K562 (cell line): ENCODE measurements around the gene CYSTM1. TPM values are rescaled to one million over a fixed set of nuclear protein-coding genes. Genes with fewer than 3 reads are reported as not detected.

Experiments used
- BCOR ChIP-seq: fragments of 450-650 bp; IDR thresholded peaks from 2 replicates; pipeline ENCODE4 v1.6.1; 2016
- CHD1 ChIP-seq: fragments of 200-600 bp; sonication (generic); IDR thresholded peaks from one replicate; pipeline ENCODE4 v1.6.1; 2012; ENCODE audit warnings: mild to moderate bottlenecking, moderate library complexity, low read length, inconsistent platforms
- ETS2 ChIP-seq: IDR thresholded peaks from 2 replicates; pipeline ENCODE4 v1.6.1; 2016; ENCODE audit warnings: borderline replicate concordance, missing genetic modification characterization, mild to moderate bottlenecking, moderate library complexity, missing compliant biosample characterization; ENCODE audit not compliant: poor library complexity, severe bottlenecking
- GATA2 ChIP-seq: sonication (generic); formaldehyde crosslinking; IDR thresholded peaks from 2 replicates; pipeline ENCODE4 v1.4.0; 2020; ENCODE audit warnings: mild to moderate bottlenecking, missing genetic modification reagents
- MTA1 ChIP-seq: fragments of 450-650 bp; IDR thresholded peaks from 2 replicates; pipeline ENCODE4 v1.6.1; 2017; ENCODE audit warnings: borderline replicate concordance
- NCOA1 ChIP-seq: fragments of 450-650 bp; IDR thresholded peaks from 2 replicates; pipeline ENCODE4 v1.6.1; 2016; ENCODE audit warnings: low read depth
- NR2C1 ChIP-seq, 2 experiments: fragments of 450-650 bp; IDR thresholded peaks; 2 replicates each; pipeline ENCODE4 v1.6.1; 2017; ENCODE audit warnings: mild to moderate bottlenecking in 2 of 2, antibody characterized with exemption in 1 of 2, inconsistent platforms in 1 of 2, missing compliant biosample characterization in 1 of 2, missing genetic modification characterization in 1 of 2
- PTTG1 ChIP-seq: fragments of 450-650 bp; IDR thresholded peaks from 2 replicates; pipeline ENCODE4 v1.6.1; 2016; ENCODE audit warnings: low read depth, mild to moderate bottlenecking, missing genetic modification characterization, missing compliant biosample characterization
- RBM39 ChIP-seq: fragments of 200-400 bp; formaldehyde crosslinking; optimal IDR thresholded peaks from 2 replicates; pipeline ENCODE3; 2018; ENCODE audit warnings: low read depth, low read length
- TCF3 ChIP-seq: sonication (generic); formaldehyde crosslinking; IDR thresholded peaks from 2 replicates; pipeline ENCODE4 v1.4.0; 2020; ENCODE audit warnings: mild to moderate bottlenecking, missing genetic modification reagents
- ZNF165 ChIP-seq: fragments of 250-450 bp; sonication (Bioruptor Pico); IDR thresholded peaks from 2 replicates; pipeline ENCODE4 v1.4.0; 2020; ENCODE audit warnings: borderline replicate concordance
- ZNF551 ChIP-seq: fragments of 250-450 bp; sonication (Bioruptor Pico); IDR thresholded peaks from 2 replicates; pipeline ENCODE4 v1.5.0; 2021; ENCODE audit warnings: mild to moderate bottlenecking, moderate library complexity
- ZNF76 ChIP-seq: fragments of 250-450 bp; sonication (Bioruptor Pico); IDR thresholded peaks from 2 replicates; pipeline ENCODE4 v1.4.0; 2020; ENCODE audit warnings: mild to moderate bottlenecking, moderate library complexity, borderline replicate concordance
- polyA plus RNA-seq, 8 experiments: library from polyadenylated mRNA; depleted of rRNA in 4 of 8; stranded (reverse) in 5 of 8; unstranded in 3 of 8; fragments of >200 nt; fragmentation: Nextera tagmentation in 2 of 8; fragmentation: Illumina TruSeq in 1 of 8; extraction: Ambion mirVana in 2 of 8; extraction: Trizol in 1 of 8; gene quantifications; 2 replicates each; pipeline versions ENCODE4 v1.2.1 to v1.2.3, GENCODE V29; 2011 to 2014; ENCODE audit warnings: inconsistent platforms in 1 of 8, missing spikeins in 1 of 8
- total RNA-seq, 7 experiments: library from RNA; depleted of rRNA in 6 of 7; stranded (reverse); fragments of >200 nt in 6 of 7; fragmentation: Illumina TruSeq in 2 of 7; extraction: Trizol in 2 of 7; gene quantifications; 2 replicates each; pipeline versions ENCODE4 v1.2.1 to v1.2.3, GENCODE V29; 2011 to 2021; ENCODE audit warnings: low replicate concordance in 1 of 7
- TF ChIP-seq, protein P1 (sequence below): fragments of 450-650 bp; IDR thresholded peaks from 2 replicates; pipeline ENCODE4 v1.6.1; 2018; ENCODE audit warnings: mild to moderate bottlenecking, low read depth; ENCODE audit not compliant: partially characterized antibody
- TF ChIP-seq, protein P2 (sequence below): fragments of 200-800 bp; sonication (Bioruptor generic); IDR thresholded peaks from 2 replicates; pipeline ENCODE4 v1.6.1; 2017; ENCODE audit warnings: missing genetic modification characterization, missing compliant biosample characterization

CYSTM1 gene
- total and polyA plus RNA-seq, 9 of the 15 experiments (the other 6 are each of a cell fraction or from before 2014, with no cell fraction given): 76.1 to 422 (median 108) TPM

DNA sequence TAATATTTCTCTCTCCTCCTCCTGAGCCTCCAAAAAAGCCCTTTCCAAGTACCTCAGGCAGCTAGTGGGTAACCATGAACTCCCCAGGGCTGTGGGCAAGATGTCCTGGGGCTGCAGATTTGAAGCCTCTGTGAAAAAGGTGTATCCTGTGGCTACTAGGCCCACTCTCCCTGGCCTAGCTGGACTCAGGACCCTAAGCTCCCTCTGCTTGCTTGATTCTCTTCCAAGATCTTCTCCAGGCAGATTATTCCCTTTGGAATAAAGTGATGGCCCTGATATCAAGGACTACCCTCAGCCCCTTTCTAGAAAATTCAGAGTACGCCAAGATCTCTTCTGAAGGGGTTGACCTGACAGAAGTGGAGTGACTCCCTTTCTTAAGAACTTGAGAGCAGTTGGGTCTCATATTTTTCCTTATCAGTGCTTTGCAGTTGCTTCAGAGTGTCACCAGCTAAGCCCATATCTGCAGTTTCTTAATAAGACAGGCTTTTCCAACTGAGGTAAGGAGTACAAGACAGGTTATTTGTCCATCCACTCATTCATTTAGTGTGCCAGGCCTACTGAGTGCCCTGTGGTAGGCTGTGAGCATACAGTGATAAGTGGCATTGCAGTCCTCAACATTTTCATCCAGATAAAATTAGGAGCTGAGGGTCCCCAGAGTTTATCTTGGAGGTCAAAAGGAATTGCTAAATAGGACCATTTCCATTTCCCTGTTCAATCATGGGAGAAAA, 42.5 kb downstream of the CYSTM1 start (continued):
- TF ChIP-seq ETS2 (tag): no peak
- TF ChIP-seq TCF3 (CRISPR knock-in tag): peak; percentile 97
- peak; percentile 20; the same call in 1 of the 2 replicates for TF ChIP-seq BCOR
- TF ChIP-seq NR2C1 (IDR thresholded peaks at IDR 0.05): no peak
- peak; percentile 8; the same call in 1 of the 2 replicates for TF ChIP-seq NR2C1 (tag; IDR thresholded peaks at IDR 0.05)
- TF ChIP-seq, protein P1, sequence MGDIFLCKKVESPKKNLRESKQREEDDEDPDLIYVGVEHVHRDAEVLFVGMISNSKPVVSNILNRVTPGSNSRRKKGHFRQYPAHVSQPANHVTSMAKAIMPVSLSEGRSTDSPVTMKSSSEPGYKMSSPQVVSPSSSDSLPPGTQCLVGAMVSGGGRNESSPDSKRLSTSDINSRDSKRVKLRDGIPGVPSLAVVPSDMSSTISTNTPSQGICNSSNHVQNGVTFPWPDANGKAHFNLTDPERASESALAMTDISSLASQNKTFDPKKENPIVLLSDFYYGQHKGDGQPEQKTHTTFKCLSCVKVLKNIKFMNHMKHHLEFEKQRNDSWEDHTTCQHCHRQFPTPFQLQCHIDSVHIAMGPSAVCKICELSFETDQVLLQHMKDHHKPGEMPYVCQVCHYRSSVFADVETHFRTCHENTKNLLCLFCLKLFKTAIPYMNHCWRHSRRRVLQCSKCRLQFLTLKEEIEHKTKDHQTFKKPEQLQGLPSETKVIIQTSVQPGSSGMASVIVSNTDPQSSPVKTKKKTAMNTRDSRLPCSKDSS: no peak
- TF ChIP-seq ZNF165 (CRISPR knock-in tag): no peak
- peak; percentile 17; the same call in 1 of the 2 replicates for TF ChIP-seq PTTG1 (tag)
- peak; percentile 88 for TF ChIP-seq GATA2 (CRISPR knock-in tag)
- TF ChIP-seq ZNF76 (CRISPR knock-in tag): no peak
- TF ChIP-seq NCOA1: peak; percentile 81
- TF ChIP-seq ZNF551: no peak
- TF ChIP-seq MTA1: no peak
- TF ChIP-seq, protein P2, sequence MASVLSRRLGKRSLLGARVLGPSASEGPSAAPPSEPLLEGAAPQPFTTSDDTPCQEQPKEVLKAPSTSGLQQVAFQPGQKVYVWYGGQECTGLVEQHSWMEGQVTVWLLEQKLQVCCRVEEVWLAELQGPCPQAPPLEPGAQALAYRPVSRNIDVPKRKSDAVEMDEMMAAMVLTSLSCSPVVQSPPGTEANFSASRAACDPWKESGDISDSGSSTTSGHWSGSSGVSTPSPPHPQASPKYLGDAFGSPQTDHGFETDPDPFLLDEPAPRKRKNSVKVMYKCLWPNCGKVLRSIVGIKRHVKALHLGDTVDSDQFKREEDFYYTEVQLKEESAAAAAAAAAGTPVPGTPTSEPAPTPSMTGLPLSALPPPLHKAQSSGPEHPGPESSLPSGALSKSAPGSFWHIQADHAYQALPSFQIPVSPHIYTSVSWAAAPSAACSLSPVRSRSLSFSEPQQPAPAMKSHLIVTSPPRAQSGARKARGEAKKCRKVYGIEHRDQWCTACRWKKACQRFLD (CRISPR knock-in tag): peak; percentile 71
- TF ChIP-seq CHD1: peak; percentile 61
- no peak for TF ChIP-seq RBM39
